Measurements from ENCODE around the gene CTDSPL. TPM values are rescaled to one million over a fixed set of nuclear protein-coding genes. Genes with fewer than 3 reads are reported as not detected.

The CTDSPL gene
- total RNA-seq, 3 donors from 2014 or later (not counting 1 experiment from before 2014, with no cell fraction given) = 0.50 to 3.4 (median 1.8) TPM

DNA sequence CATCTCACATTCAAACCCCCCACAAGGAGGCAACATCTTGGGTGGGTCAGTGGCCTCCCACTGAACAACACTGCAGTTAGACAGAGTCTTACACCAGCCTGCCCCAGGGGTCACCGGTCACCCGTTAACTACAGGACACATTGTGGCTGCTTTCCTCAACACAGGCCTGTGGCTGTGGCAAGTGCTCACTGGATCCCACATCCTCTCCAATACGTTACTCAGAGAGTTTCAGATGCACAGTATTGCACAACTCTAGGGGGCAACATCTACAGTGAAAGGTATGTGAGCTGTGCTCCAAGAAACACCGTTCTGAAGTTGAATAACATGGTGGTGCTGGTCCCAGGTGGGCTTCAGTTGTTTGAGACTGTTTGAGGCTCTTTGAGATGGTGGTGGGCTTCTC is 41.0 kb downstream of the CTDSPL start:
- H3K9me3 Mint-ChIP-seq = no peaks in the 10 kb centered on the region
- H3K36me3 Mint-ChIP-seq = no peaks in the 10 kb centered on the region
- intact Hi-C loops (cut with micrococcal nuclease) = no loop called here
- 31% methylated on average over 4 of the region's 4 CpGs for WGBS (ENCODE audit: insufficient coverage)
- peaks cover 25% of the 10 kb centered on the region for H3K4me1 ChIP-seq (ENCODE audit: control insufficient read depth, insufficient read depth, low read length)
- H3K27ac Mint-ChIP-seq = no peak overlapping the region
- no peaks in the 10 kb centered on the region for H3K36me3 ChIP-seq (ENCODE audit: control insufficient read depth, insufficient read depth, low read length)
- no peak overlapping the region for H3K27ac ChIP-seq (ENCODE audit: low read length)
- no peak overlapping the region for H3K4me3 Mint-ChIP-seq
- DNase-seq (no peak), ATAC-seq (peak in 1 of 3 donors; percentile 51)
- no peaks in the 10 kb centered on the region for H3K9me3 ChIP-seq (ENCODE audit: control insufficient read depth, insufficient read depth, low read length)
- no peak overlapping the region for H3K4me3 ChIP-seq (ENCODE audit: low read length)
- peaks cover 0 to 12% of the 10 kb centered on the region in 2 donors for H3K27me3 Mint-ChIP-seq (ENCODE audit: low read depth in 2 of 2)
- TF ChIP-seq, protein P1, sequence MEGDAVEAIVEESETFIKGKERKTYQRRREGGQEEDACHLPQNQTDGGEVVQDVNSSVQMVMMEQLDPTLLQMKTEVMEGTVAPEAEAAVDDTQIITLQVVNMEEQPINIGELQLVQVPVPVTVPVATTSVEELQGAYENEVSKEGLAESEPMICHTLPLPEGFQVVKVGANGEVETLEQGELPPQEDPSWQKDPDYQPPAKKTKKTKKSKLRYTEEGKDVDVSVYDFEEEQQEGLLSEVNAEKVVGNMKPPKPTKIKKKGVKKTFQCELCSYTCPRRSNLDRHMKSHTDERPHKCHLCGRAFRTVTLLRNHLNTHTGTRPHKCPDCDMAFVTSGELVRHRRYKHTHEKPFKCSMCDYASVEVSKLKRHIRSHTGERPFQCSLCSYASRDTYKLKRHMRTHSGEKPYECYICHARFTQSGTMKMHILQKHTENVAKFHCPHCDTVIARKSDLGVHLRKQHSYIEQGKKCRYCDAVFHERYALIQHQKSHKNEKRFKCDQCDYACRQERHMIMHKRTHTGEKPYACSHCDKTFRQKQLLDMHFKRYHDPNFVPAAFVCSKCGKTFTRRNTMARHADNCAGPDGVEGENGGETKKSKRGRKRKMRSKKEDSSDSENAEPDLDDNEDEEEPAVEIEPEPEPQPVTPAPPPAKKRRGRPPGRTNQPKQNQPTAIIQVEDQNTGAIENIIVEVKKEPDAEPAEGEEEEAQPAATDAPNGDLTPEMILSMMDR (IDR thresholded peaks at IDR 0.05) = no peak
- no peaks in the 10 kb centered on the region for H3K27me3 ChIP-seq (ENCODE audit: control insufficient read depth, insufficient read depth, low read length)
- H3K4me1 Mint-ChIP-seq = peaks cover 20 to 21% of the 10 kb centered on the region in 2 donors

DNA sequence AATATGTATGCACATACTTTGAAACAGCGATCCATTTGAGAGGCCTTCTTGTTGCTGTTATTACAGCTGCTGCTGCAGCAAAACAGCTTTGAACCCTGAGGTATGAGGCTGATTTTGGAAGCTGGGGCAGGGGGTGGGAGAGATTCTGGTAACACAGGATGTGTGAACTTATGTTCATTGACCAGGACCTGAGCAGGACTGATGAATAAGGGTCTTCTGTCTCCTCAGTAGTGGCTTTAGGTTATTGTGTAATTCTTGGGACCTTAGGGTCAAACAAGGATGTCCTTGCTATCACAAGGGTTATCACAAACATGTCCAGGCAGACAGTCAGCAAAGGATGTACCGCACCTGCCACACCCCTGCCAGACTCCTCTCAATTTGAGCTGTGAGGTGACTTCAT is 41.6 kb downstream of the CTDSPL start:
- Histone ChIP-seq H3K27ac (ENCODE audit: low read length) (no peak overlapping the region), H3K4me3 (ENCODE audit: low read length) (no peak overlapping the region), H3K27me3 (ENCODE audit: control insufficient read depth, insufficient read depth, low read length) (no peaks in the 10 kb centered on the region), H3K9me3 (ENCODE audit: control insufficient read depth, insufficient read depth, low read length) (no peaks in the 10 kb centered on the region), H3K36me3 (ENCODE audit: control insufficient read depth, insufficient read depth, low read length) (no peaks in the 10 kb centered on the region), H3K4me1 (ENCODE audit: control insufficient read depth, insufficient read depth, low read length) (peaks cover 28% of the 10 kb centered on the region)
- no peak for DNase-seq
- no peaks in the 10 kb centered on the region for H3K9me3 Mint-ChIP-seq
- no peak overlapping the region for H3K27ac Mint-ChIP-seq
- TF ChIP-seq, protein P1 (IDR thresholded peaks at IDR 0.05) = no peak
- whole genome bisulfite sequencing (ENCODE audit: insufficient coverage) = 91% methylated on average over 2 of the region's 2 CpGs
- peaks cover 0 to 12% of the 10 kb centered on the region in 2 donors for H3K27me3 Mint-ChIP-seq (ENCODE audit: low read depth in 2 of 2)
- no peak overlapping the region for H3K4me3 Mint-ChIP-seq
- no peak for ATAC-seq
- intact Hi-C loops (cut with micrococcal nuclease) = no loop called here
- peaks cover 23 to 26% of the 10 kb centered on the region in 2 donors for H3K4me1 Mint-ChIP-seq
- no peaks in the 10 kb centered on the region for H3K36me3 Mint-ChIP-seq

DNA sequence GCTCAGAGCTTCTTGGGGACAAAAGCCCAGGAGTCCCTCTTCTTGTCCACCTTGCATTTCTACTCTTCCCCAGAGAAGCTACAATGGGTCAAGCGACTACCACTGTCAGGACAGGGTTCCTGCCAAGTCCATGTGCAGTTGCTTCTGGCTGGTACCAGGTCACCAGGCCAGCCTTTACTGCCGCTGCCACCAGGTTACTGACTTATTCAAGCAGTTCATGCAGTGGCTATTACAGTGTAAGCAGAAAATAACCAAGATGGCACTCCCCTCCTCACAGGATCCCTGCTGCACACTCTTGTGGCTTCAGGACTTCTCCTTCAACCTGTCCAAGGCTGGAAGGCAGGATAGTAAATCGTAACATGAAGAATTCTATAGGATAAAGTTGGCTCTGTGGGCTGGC is 42.1 kb downstream of the CTDSPL start:
- Histone ChIP-seq H3K27me3 (ENCODE audit: control insufficient read depth, insufficient read depth, low read length) (no peaks in the 10 kb centered on the region), H3K4me1 (ENCODE audit: control insufficient read depth, insufficient read depth, low read length) (peaks cover 28% of the 10 kb centered on the region), H3K36me3 (ENCODE audit: control insufficient read depth, insufficient read depth, low read length) (no peaks in the 10 kb centered on the region), H3K9me3 (ENCODE audit: control insufficient read depth, insufficient read depth, low read length) (no peaks in the 10 kb centered on the region), H3K4me3 (ENCODE audit: low read length) (no peak overlapping the region), H3K27ac (ENCODE audit: low read length) (no peak overlapping the region)
- no peak for DNase-seq
- TF ChIP-seq, protein P1 (IDR thresholded peaks at IDR 0.05) = no peak
- Mint-ChIP-seq H3K36me3 (no peaks in the 10 kb centered on the region), H3K27ac (no peak overlapping the region), H3K4me1 (peaks cover 23 to 26% of the 10 kb centered on the region in 2 donors), H3K27me3 (ENCODE audit: low read depth in 2 of 2) (peaks cover 0 to 12% of the 10 kb centered on the region in 2 donors), H3K9me3 (no peaks in the 10 kb centered on the region), H3K4me3 (no peak overlapping the region)
- WGBS (ENCODE audit: insufficient coverage) = 87% methylated on average over 3 of the region's 3 CpGs
- intact Hi-C loops (cut with micrococcal nuclease) = no loop called here
- no peak for ATAC-seq

DNA sequence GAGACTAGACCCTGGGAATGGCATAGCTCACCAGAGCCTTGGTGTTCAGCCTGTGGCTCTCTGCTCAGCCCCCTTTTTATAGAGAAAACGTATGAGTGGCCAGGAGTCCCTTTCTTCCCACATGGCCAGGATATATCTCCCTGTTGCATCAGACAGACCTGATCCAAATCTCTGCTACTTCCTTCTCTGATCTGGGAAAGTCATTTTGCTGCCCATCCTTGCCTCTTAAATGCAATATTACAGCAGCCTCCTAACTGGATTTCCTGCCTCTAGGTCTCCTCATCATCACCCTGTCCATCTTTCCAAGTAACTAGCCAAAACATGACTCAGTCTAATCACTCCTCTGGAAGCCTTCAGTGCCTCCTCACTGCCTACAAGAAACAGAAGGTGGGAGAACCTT is 42.9 kb downstream of the CTDSPL start:
- intact Hi-C loops (cut with micrococcal nuclease) = no loop called here
- 79% methylated on average over 1 of the region's 1 CpG for WGBS (ENCODE audit: insufficient coverage)
- Mint-ChIP-seq H3K36me3 (no peaks in the 10 kb centered on the region), H3K4me1 (peaks cover 23 to 26% of the 10 kb centered on the region in 2 donors), H3K27ac (no peak overlapping the region), H3K4me3 (no peak overlapping the region), H3K27me3 (ENCODE audit: low read depth in 2 of 2) (peaks cover 0 to 12% of the 10 kb centered on the region in 2 donors), H3K9me3 (no peaks in the 10 kb centered on the region)
- Histone ChIP-seq H3K9me3 (ENCODE audit: control insufficient read depth, insufficient read depth, low read length) (no peaks in the 10 kb centered on the region), H3K4me3 (ENCODE audit: low read length) (no peak overlapping the region), H3K27ac (ENCODE audit: low read length) (no peak overlapping the region), H3K27me3 (ENCODE audit: control insufficient read depth, insufficient read depth, low read length) (no peaks in the 10 kb centered on the region), H3K36me3 (ENCODE audit: control insufficient read depth, insufficient read depth, low read length) (no peaks in the 10 kb centered on the region), H3K4me1 (ENCODE audit: control insufficient read depth, insufficient read depth, low read length) (peaks cover 28% of the 10 kb centered on the region)
- ATAC-seq (no peak), DNase-seq (no peak)
- TF ChIP-seq, protein P1 (IDR thresholded peaks at IDR 0.05) = no peak
